A673 (cell line): Measurements from ENCODE around the gene GATA2. TPM values are rescaled to one million over a fixed set of nuclear protein-coding genes. Genes with fewer than 3 reads are reported as not detected.

Source experiments
- BruUV-seq: library from RNA; stranded (reverse); fragments of 400-500 nt; replicated peaks from 2 replicates; lab custom pipeline; 2021; lab: Mats Ljungman, UMichigan
- CTCF ChIA-PET: fragments of 300-600 bp; sonication (Branson Sonifier 250); formaldehyde crosslinking; loops from one replicate; lab custom pipeline; 2022; ENCODE audit warnings: antibody characterized with exemption; lab: Charles Lee
- POLR2A ChIA-PET: fragments of 300-600 bp; sonication (Branson Sonifier 250); formaldehyde crosslinking; loops from one replicate; lab custom pipeline; 2022; ENCODE audit warnings: antibody characterized with exemption; ENCODE audit not compliant: low non-redundant PET; lab: Charles Lee
- DNase-seq: peaks from one replicate; pipeline ENCODE4 v3.0.0-alpha.2; 2015; ENCODE audit warnings: low spot score
- H3K27ac ChIP-seq: fragments of 200-600 bp; sonication (generic); 2 replicates; pipeline ENCODE4 v1.5.1; 2016; ENCODE audit warnings: mixed run types, low read depth, mild to moderate bottlenecking, mixed read lengths, antibody characterized with exemption, low read length; ENCODE audit not compliant: poor library complexity, severe bottlenecking
- H3K27me3 ChIP-seq: fragments of 200-600 bp; sonication (generic); replicated peaks from 2 replicates; pipeline ENCODE4 v1.6.1; 2017; ENCODE audit warnings: mixed run types, low read depth, mild to moderate bottlenecking, mixed read lengths, antibody characterized with exemption, low read length; ENCODE audit not compliant: insufficient read depth, poor library complexity
- H3K36me3 ChIP-seq: fragments of 200-600 bp; sonication (generic); 2 replicates; pipeline ENCODE4 v1.6.1; 2016; ENCODE audit warnings: mixed run types, mild to moderate bottlenecking, mixed read lengths, antibody characterized with exemption, low read length; ENCODE audit not compliant: insufficient read depth, poor library complexity, severe bottlenecking
- H3K4me1 ChIP-seq: fragments of 200-600 bp; sonication (generic); 2 replicates; pipeline ENCODE4 v1.6.1; 2017; ENCODE audit warnings: mixed run types, mild to moderate bottlenecking, mixed read lengths, antibody characterized with exemption, low read length; ENCODE audit not compliant: insufficient read depth, poor library complexity, severe bottlenecking
- H3K4me3 ChIP-seq: fragments of 200-600 bp; sonication (generic); 2 replicates; pipeline ENCODE4 v1.5.1; 2016; ENCODE audit warnings: low read depth, mixed run types, mild to moderate bottlenecking, mixed read lengths, low read length; ENCODE audit not compliant: poor library complexity, severe bottlenecking
- H3K9me3 ChIP-seq: fragments of 200-600 bp; sonication (generic); 2 replicates; pipeline ENCODE4 v1.6.1; 2016; ENCODE audit warnings: mixed run types, low read depth, mild to moderate bottlenecking, mixed read lengths, antibody characterized with exemption, low read length; ENCODE audit not compliant: poor library complexity, severe bottlenecking
- EZH2 ChIP-seq: fragments of 200-600 bp; sonication (generic); IDR thresholded peaks from 2 replicates; pipeline ENCODE4 v1.6.1; 2017; ENCODE audit warnings: borderline replicate concordance, low read depth, mild to moderate bottlenecking, mixed read lengths, antibody characterized with exemption, low read length; ENCODE audit not compliant: poor library complexity, severe bottlenecking
- intact Hi-C: fragments of 100-400 bp; cut with micrococcal nuclease; formaldehyde crosslinking; loops from one replicate; pipeline ENCODE4 v1.10.0; 2022; ENCODE audit not compliant: unreplicated experiment
- total RNA-seq: library from RNA; stranded (reverse); gene quantifications from 2 replicates; pipeline ENCODE4 v1.2.3, GENCODE V29; 2021
- TF ChIP-seq, protein P1 (sequence below): fragments of 300-800, 200-600 bp; sonication (generic); conservative IDR thresholded peaks from 2 replicates; pipeline ENCODE4 v1.5.1; 2017; ENCODE audit warnings: low read depth, mild to moderate bottlenecking, antibody characterized with exemption, low read length, moderate library complexity, mixed read lengths

The GATA2 gene
- total RNA-seq, 1 experiment from 2014 or later = 19.4 TPM

DNA sequence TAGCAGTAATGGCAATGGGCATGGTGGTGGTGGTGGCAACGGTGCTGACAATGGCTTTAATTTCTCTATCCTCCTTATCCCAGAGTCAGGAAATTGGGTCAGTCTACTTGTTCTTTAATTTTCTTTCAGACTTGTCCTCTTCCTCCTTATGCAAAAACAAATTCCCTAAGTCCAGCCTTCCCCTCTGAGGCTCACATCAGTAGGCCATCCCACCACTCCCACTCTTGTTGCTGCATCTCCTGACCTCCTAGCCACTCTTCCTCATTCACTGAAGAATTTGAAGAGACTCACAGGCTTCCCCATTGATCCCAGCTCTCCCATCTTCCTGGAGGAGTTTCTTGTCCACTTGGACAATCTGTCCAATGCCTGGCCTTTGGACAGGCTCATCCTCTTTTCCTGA, 46.2 kb downstream of the GATA2 start:
- no TSS peak for BruUV-seq

DNA sequence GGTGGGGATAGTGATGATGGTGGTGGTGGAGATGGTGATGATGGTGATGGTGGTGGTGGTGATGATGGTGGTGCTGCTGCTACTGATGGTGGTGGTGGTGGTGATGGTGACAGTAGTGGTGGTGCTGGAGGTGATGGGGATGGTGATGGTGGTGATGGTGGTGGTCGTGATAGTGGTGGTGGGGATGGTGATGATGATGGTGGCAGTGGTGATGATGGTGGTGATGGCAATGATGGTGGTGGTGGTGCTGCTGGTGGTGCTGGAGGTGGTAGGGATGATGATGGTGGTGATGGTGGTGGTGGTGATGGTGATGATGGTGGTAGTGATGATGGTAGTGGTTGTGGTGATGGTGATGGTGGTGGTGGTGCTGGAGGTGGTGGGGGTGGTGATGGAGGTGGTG, 47.6 kb downstream of the GATA2 start:
- Histone ChIP-seq H3K36me3 (no peaks in the 10 kb centered on the region), H3K27ac (no peak overlapping the region), H3K4me1 (no peaks in the 10 kb centered on the region), H3K4me3 (no peak overlapping the region), H3K27me3 (no peaks in the 10 kb centered on the region), H3K9me3 (no peaks in the 10 kb centered on the region)
- no peak for TF ChIP-seq EZH2
- TF ChIP-seq, protein P1, sequence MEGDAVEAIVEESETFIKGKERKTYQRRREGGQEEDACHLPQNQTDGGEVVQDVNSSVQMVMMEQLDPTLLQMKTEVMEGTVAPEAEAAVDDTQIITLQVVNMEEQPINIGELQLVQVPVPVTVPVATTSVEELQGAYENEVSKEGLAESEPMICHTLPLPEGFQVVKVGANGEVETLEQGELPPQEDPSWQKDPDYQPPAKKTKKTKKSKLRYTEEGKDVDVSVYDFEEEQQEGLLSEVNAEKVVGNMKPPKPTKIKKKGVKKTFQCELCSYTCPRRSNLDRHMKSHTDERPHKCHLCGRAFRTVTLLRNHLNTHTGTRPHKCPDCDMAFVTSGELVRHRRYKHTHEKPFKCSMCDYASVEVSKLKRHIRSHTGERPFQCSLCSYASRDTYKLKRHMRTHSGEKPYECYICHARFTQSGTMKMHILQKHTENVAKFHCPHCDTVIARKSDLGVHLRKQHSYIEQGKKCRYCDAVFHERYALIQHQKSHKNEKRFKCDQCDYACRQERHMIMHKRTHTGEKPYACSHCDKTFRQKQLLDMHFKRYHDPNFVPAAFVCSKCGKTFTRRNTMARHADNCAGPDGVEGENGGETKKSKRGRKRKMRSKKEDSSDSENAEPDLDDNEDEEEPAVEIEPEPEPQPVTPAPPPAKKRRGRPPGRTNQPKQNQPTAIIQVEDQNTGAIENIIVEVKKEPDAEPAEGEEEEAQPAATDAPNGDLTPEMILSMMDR = no peak
- BruUV-seq = no TSS peak
- CTCF ChIA-PET = no interaction called here
- no peak for DNase-seq
- intact Hi-C loops = no loop called here
- POLR2A ChIA-PET = no interaction called here

More for the DNA sequence above, 46.2 kb downstream of the GATA2 start:
- no peaks in the 10 kb centered on the region for H3K4me1 ChIP-seq
- intact Hi-C loops = no loop called here
- ChIA-PET POLR2A (no interaction called here), CTCF (no interaction called here)
- no peaks in the 10 kb centered on the region for H3K36me3 ChIP-seq
- no peaks in the 10 kb centered on the region for H3K9me3 ChIP-seq
- TF ChIP-seq, protein P1 = no peak
- TF ChIP-seq EZH2 = no peak
- no peak for DNase-seq
- H3K4me3 ChIP-seq = no peak overlapping the region
- H3K27me3 ChIP-seq = no peaks in the 10 kb centered on the region
- no peak overlapping the region for H3K27ac ChIP-seq

DNA sequence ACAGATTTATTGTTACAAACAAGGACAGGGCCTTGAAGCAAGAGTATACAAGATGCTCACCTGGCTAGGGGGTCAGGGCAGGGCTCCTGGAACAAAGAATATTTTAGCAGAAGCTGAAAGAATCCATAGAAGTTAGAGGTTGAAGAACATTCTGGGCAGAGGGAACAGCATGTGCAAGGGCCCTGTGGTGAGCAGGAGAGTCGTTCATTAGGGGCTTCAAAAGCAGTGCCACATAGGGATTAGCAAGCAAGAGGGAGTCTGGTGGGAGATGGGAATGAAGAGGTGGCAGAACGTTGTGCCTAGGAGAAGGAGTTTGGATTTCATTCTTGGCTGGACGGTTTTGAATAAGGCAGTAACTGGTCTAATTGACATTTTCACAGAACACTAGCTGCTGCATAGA, 49.2 kb downstream of the GATA2 start:
- no TSS peak for BruUV-seq
- H3K9me3 ChIP-seq = no peaks in the 10 kb centered on the region
- POLR2A ChIA-PET = no interaction called here
- intact Hi-C loops = no loop called here
- TF ChIP-seq EZH2 = no peak
- TF ChIP-seq, protein P1 = no peak
- H3K4me3 ChIP-seq = no peak overlapping the region
- H3K27ac ChIP-seq = no peak overlapping the region
- H3K36me3 ChIP-seq = no peaks in the 10 kb centered on the region
- DNase-seq = no peak
- CTCF ChIA-PET = no interaction called here
- no peaks in the 10 kb centered on the region for H3K4me1 ChIP-seq
- no peaks in the 10 kb centered on the region for H3K27me3 ChIP-seq
